Trophoblast cell (in vitro differentiated cells and primary cell): ENCODE measurements around the gene MRPL40.
A peak's percentile ranks its signal among the peaks of the same experiment; 100 is the strongest.

Experiments
- DNase-seq, 2 donors: peaks; one replicate each; pipeline ENCODE4 v3.0.0-alpha.2; 2016
- H2AFZ ChIP-seq: 2 replicates; pipeline ENCODE4 v1.6.1; 2013; ENCODE audit warnings: low read length, moderate library complexity, mild to moderate bottlenecking; ENCODE audit not compliant: insufficient read depth, poor library complexity
- H2AK5ac ChIP-seq: 2 replicates; pipeline ENCODE4 v1.6.1; 2013; ENCODE audit warnings: mild to moderate bottlenecking, low read length
- H2BK120ac ChIP-seq: 2 replicates; pipeline ENCODE4 v1.6.1; 2013; ENCODE audit warnings: low read length, mild to moderate bottlenecking, moderate library complexity; ENCODE audit not compliant: insufficient read depth, poor library complexity
- H2BK12ac ChIP-seq: 2 replicates; pipeline ENCODE4 v1.6.1; 2013; ENCODE audit warnings: mild to moderate bottlenecking, low read length, moderate library complexity
- H2BK5ac ChIP-seq: 2 replicates; pipeline ENCODE4 v1.6.1; 2013; ENCODE audit warnings: low read length, low read depth, moderate library complexity, mild to moderate bottlenecking; ENCODE audit not compliant: poor library complexity
- H3K14ac ChIP-seq: 2 replicates; pipeline ENCODE4 v1.6.1; 2013; ENCODE audit warnings: mild to moderate bottlenecking, low read length
- H3K18ac ChIP-seq: 2 replicates; pipeline ENCODE4 v1.6.1; 2013; ENCODE audit warnings: mild to moderate bottlenecking, low read length
- H3K23ac ChIP-seq: 2 replicates; pipeline ENCODE4 v1.6.1; 2013; ENCODE audit warnings: low read length
- H3K27ac ChIP-seq: 2 replicates; pipeline ENCODE4 v1.5.1; 2013; ENCODE audit warnings: low read depth, mild to moderate bottlenecking, inconsistent platforms, low read length, moderate library complexity
- H3K27me3 ChIP-seq: 2 replicates; pipeline ENCODE4 v1.6.1; 2013; ENCODE audit warnings: inconsistent platforms, mild to moderate bottlenecking, low read length, moderate library complexity; ENCODE audit not compliant: insufficient read depth
- H3K36me3 ChIP-seq, 2 experiments: 1 replicate in 1 of 2; 2 replicates in 1 of 2; pipeline ENCODE4 v1.6.1; 2013; ENCODE audit warnings: low read length in 2 of 2, mild to moderate bottlenecking in 2 of 2, moderate library complexity in 1 of 2; ENCODE audit not compliant: insufficient read depth in 2 of 2, control insufficient read depth in 1 of 2
- H3K4ac ChIP-seq: 2 replicates; pipeline ENCODE4 v1.6.1; 2013; ENCODE audit warnings: low read depth, mild to moderate bottlenecking, low read length, moderate library complexity
- H3K4me1 ChIP-seq, 2 experiments: 1 replicate in 1 of 2; 2 replicates in 1 of 2; pipeline ENCODE4 v1.6.1; 2013; ENCODE audit warnings: low read length in 2 of 2, mild to moderate bottlenecking in 2 of 2, moderate library complexity in 1 of 2; ENCODE audit not compliant: insufficient read depth in 2 of 2, control insufficient read depth in 1 of 2
- H3K4me2 ChIP-seq: 2 replicates; pipeline ENCODE4 v1.6.1; 2013; ENCODE audit warnings: inconsistent platforms, mild to moderate bottlenecking, low read length, moderate library complexity
- H3K4me3 ChIP-seq: 2 replicates; pipeline ENCODE4 v1.5.1; 2013; ENCODE audit warnings: mild to moderate bottlenecking, low read depth, low read length, inconsistent platforms
- H3K79me1 ChIP-seq: one replicate; pipeline ENCODE4 v1.6.1; 2013; ENCODE audit warnings: low read length
- H3K79me2 ChIP-seq: 2 replicates; pipeline ENCODE4 v1.6.1; 2013; ENCODE audit warnings: low read length, mild to moderate bottlenecking; ENCODE audit not compliant: control insufficient read depth, insufficient read depth, poor library complexity
- H3K9ac ChIP-seq: 2 replicates; pipeline ENCODE4 v1.6.1; 2013; ENCODE audit warnings: mild to moderate bottlenecking, low read length
- H3K9me3 ChIP-seq: 2 replicates; pipeline ENCODE4 v1.6.1; 2013; ENCODE audit warnings: low read depth, mild to moderate bottlenecking, control low read depth, inconsistent platforms, low read length; ENCODE audit not compliant: insufficient read depth
- H4K12ac ChIP-seq: 2 replicates; pipeline ENCODE4 v1.6.1; 2013; ENCODE audit warnings: low read depth, mild to moderate bottlenecking, low read length, moderate library complexity
- H4K8ac ChIP-seq: 2 replicates; pipeline ENCODE4 v1.6.1; 2013; ENCODE audit warnings: low read depth, mild to moderate bottlenecking, low read length, moderate library complexity
- H4K91ac ChIP-seq: one replicate; pipeline ENCODE4 v1.6.1; 2013; ENCODE audit warnings: low read depth, mild to moderate bottlenecking, low read length, moderate library complexity
- WGBS: extraction: QIAGEN DNeasy Blood & Tissue Kit; methylation state at CpG from one replicate; pipeline ENCODE4 v1.1.7; 2013; ENCODE audit warnings: missing lambda C conversion rate; ENCODE audit not compliant: insufficient read length, insufficient coverage; ENCODE audit errors: extremely low coverage; 5-methylcytosine and 5-hydroxymethylcytosine counted together

Gene MRPL40

DNA sequence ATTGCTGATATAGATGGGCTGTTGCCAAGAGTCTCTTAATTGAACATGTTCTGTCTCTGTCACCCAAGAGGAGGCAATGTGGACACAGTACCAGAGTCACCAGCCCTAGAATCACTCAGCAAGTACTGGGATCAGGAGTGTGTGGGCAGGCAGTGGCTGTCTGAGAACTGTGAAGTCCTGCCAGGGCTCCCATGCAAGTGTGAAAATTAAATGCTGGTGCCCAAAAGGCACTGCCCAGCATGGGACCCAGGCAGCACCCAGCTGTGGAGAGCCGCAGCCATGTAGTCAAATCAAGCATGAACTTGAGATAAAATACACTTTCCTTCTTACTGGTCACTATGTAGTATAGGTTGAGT lies 20.7 kb upstream of the MRPL40 start:
- Histone ChIP-seq H3K36me3 (peaks cover 8 to 20% of the 10 kb centered on the region in 2 experiments), H2BK12ac (no peak overlapping the region), H3K23ac (no peak overlapping the region), H3K79me1 (no peaks in the 10 kb centered on the region), H4K91ac (no peak overlapping the region), H3K9me3 (no peaks in the 10 kb centered on the region), H2BK120ac (no peak overlapping the region), H3K4me3 (no peak overlapping the region), H3K79me2 (no peaks in the 10 kb centered on the region), H2AK5ac (no peak overlapping the region), H3K4me1 (peaks cover 3 to 10% of the 10 kb centered on the region in 2 experiments), H3K27me3 (no peaks in the 10 kb centered on the region), H2AFZ (no peak overlapping the region), H3K27ac (no peak overlapping the region), H3K18ac (no peak overlapping the region), H4K12ac (no peak overlapping the region), H3K14ac (no peak overlapping the region), H4K8ac (no peak overlapping the region), H3K4me2 (no peak overlapping the region), H3K9ac (no peak overlapping the region), H2BK5ac (no peak overlapping the region), H3K4ac (no peak overlapping the region)
- no peak for DNase-seq
- WGBS, result no CpG with 5 or more reads among the region's 1 CpG

DNA sequence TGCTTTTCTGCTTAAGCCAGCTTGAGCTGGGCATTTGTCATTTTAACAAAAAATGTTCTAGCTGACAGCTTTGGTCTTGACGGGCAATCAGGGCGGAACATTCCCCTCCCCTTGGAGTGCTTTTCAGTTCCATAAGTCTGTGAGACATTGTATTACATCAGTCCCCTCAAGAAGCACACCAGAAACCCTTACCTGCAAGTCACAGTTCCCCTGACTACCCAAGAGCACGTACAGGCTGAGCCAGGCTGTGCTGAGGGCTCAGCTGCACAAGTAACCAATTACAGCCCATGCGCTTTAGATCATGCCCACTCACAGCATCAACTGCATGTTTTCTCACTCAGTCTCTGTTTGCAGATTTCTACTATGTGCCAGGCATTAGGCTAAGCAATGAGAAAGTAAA lies 19.9 kb upstream of the MRPL40 start:
- peaks cover 8 to 20% of the 10 kb centered on the region in 2 experiments for H3K36me3 ChIP-seq
- no peak overlapping the region for H3K4ac ChIP-seq
- H3K4me3 ChIP-seq, result no peak overlapping the region
- H3K4me2 ChIP-seq, result no peak overlapping the region
- H2AK5ac ChIP-seq, result no peak overlapping the region
- H2BK12ac ChIP-seq, result no peak overlapping the region
- H4K8ac ChIP-seq, result no peak overlapping the region
- H3K9ac ChIP-seq, result no peak overlapping the region
- no peaks in the 10 kb centered on the region for H3K79me1 ChIP-seq
- no peak overlapping the region for H3K27ac ChIP-seq
- H3K27me3 ChIP-seq, result no peaks in the 10 kb centered on the region
- H4K91ac ChIP-seq, result no peak overlapping the region
- no peak overlapping the region for H3K23ac ChIP-seq
- H3K79me2 ChIP-seq, result no peaks in the 10 kb centered on the region
- peak overlapping the region; percentile 7 for H3K18ac ChIP-seq
- DNase-seq, result no peak
- WGBS, result no CpG with 5 or more reads among the region's 4 CpGs
- no peak overlapping the region for H2AFZ ChIP-seq
- H3K14ac ChIP-seq, result no peak overlapping the region
- no peaks in the 10 kb centered on the region for H3K9me3 ChIP-seq
- H4K12ac ChIP-seq, result no peak overlapping the region
- no peak overlapping the region for H2BK120ac ChIP-seq
- H2BK5ac ChIP-seq, result no peak overlapping the region
- peaks cover 3 to 10% of the 10 kb centered on the region in 2 experiments for H3K4me1 ChIP-seq

DNA sequence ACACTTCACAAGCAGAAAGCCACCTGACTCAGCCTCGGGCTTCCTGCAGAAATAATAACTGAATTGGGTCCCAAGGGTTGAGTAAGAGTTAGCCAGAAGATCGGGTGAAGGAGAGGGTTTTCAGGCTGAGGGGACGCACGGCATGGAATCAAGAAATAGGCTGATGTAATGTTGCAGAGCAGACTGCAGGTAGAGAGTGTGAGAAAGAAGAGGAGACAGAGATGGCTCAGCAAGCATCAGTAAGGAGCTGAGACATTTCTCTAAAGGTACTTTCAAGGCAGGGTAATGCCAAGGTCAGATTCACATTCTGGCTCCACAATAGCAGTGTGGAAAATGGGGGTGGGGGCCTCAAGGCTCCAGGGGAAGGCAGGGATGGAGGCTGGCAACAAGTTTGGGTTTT lies 19.4 kb upstream of the MRPL40 start:
- Histone ChIP-seq H3K36me3 (peaks cover 4 to 16% of the 10 kb centered on the region in 2 experiments), H3K4me1 (peaks cover 3 to 7% of the 10 kb centered on the region in 2 experiments), H3K4me3 (no peak overlapping the region), H2BK5ac (no peak overlapping the region), H3K79me2 (no peaks in the 10 kb centered on the region), H3K14ac (no peak overlapping the region), H3K9ac (no peak overlapping the region), H3K79me1 (no peaks in the 10 kb centered on the region), H2AK5ac (no peak overlapping the region), H3K23ac (no peak overlapping the region), H4K12ac (no peak overlapping the region), H2BK12ac (no peak overlapping the region), H3K4ac (no peak overlapping the region), H3K27ac (no peak overlapping the region), H2AFZ (no peak overlapping the region), H4K8ac (no peak overlapping the region), H3K27me3 (no peaks in the 10 kb centered on the region), H2BK120ac (no peak overlapping the region), H3K9me3 (no peaks in the 10 kb centered on the region), H4K91ac (no peak overlapping the region), H3K18ac (no peak overlapping the region), H3K4me2 (no peak overlapping the region)
- no CpG with 5 or more reads among the region's 4 CpGs for WGBS
- DNase-seq, result no peak

DNA sequence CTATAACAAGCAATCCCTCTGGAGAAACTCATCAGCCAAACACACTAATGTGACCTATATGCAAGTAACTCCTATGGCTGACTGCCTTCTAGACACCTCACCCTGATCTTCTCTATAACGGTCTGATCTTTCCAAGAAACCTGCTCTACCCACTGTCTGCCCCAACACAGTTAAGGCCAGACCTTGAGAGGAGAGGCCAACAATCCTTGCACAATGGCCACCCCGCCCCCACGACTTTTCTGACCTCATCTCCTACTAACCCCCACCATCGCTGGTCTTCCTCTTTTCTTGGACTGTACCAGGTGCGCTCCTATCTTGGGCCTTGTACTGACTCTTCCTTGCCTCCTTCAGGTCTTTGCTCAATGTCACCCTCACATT lies 13.3 kb upstream of the MRPL40 start:
- Histone ChIP-seq H3K18ac (no peak overlapping the region), H3K4ac (peak overlapping the region; percentile 1)
- WGBS, result no CpG with 5 or more reads among the region's 5 CpGs

More for the DNA sequence above, 13.3 kb upstream of the MRPL40 start:
- Histone ChIP-seq H2BK12ac (no peak overlapping the region), H4K8ac (no peak overlapping the region), H3K9ac (no peak overlapping the region), H3K9me3 (no peaks in the 10 kb centered on the region), H4K91ac (no peak overlapping the region), H3K36me3 (no peaks in the 10 kb centered on the region), H2AFZ (no peak overlapping the region), H3K27me3 (no peaks in the 10 kb centered on the region), H3K23ac (no peak overlapping the region), H3K14ac (no peak overlapping the region), H3K4me3 (no peak overlapping the region), H2BK120ac (no peak overlapping the region), H3K79me2 (no peaks in the 10 kb centered on the region), H2BK5ac (no peak overlapping the region), H3K4me1 (peaks cover 10 to 12% of the 10 kb centered on the region in 2 experiments), H4K12ac (no peak overlapping the region), H3K27ac (no peak overlapping the region), H3K4me2 (no peak overlapping the region), H2AK5ac (no peak overlapping the region), H3K79me1 (no peaks in the 10 kb centered on the region)
- DNase-seq, result no peak
